Left ventricle myocardium superior (tissue), 1 donor: Measurements from ENCODE around the gene DERL2. TPM values are rescaled to one million over a fixed set of nuclear protein-coding genes. Genes with fewer than 3 reads are reported as not detected.

Experiments used
- ATAC-seq: fragments of 200-7000 bp; cut with Tn5 transposase; one replicate; pipeline ENCODE4 v1.9.1; 2020; ENCODE audit warnings: mild to moderate bottlenecking, moderate library complexity
- DNase-seq: peaks from one replicate; pipeline ENCODE4 v3.0.0-alpha.2; 2020
- intact Hi-C: fragments of 100-400 bp; cut with micrococcal nuclease; formaldehyde crosslinking; loops from one replicate; pipeline ENCODE4 v1.11.0; 2022
- total RNA-seq: library from RNA; stranded (reverse); fragmentation: NEBNext Ultra II Directional; extraction: Animal tissue kit (Norgen Biotek cat#: 25700); gene quantifications from one replicate; pipeline ENCODE4 v1.2.1, GENCODE V29; 2021
- donor health status: DM: no; HTN: yes; CAD: no; lungs with severe emphysema.

Gene DERL2
- total RNA-seq, 1 donor from 2014 or later = 27.0 TPM

- ATAC-seq = no peak
- intact Hi-C loops = no loop called here
- DNase-seq = no peak
Measured at GRCh38 chr17:5508810-5509209, 22.8 kb upstream of the DERL2 start.

- no peak for ATAC-seq
- intact Hi-C loops = no loop called here
- DNase-seq = no peak
Measured at GRCh38 chr17:5506307-5506706, 20.3 kb upstream of the DERL2 start.

- ATAC-seq (no peak), DNase-seq (no peak)
- intact Hi-C loops = no loop called here
Measured at GRCh38 chr17:5502552-5502951, 16.6 kb upstream of the DERL2 start.

GRCh38 chr17:5501685-5502084 is 15.7 kb upstream of the DERL2 start:
- DNase-seq (no peak), ATAC-seq (no peak)
- intact Hi-C loops = no loop called here

- ATAC-seq (peak; percentile 88), DNase-seq (peak; percentile 78)
- intact Hi-C loops = no loop called here
Measured at GRCh38 chr17:5500589-5501391, 14.8 kb upstream of the DERL2 start.

- ATAC-seq = no peak
- intact Hi-C loops = no loop called here
- DNase-seq = no peak
Measured at GRCh38 chr17:5500247-5500588, 14.2 kb upstream of the DERL2 start.

GRCh38 chr17:5499476-5500231 is 13.7 kb upstream of the DERL2 start:
- ATAC-seq (no peak), DNase-seq (no peak)
- intact Hi-C loops = no loop called here

GRCh38 chr17:5492970-5493369 is 7.0 kb upstream of the DERL2 start:
- ATAC-seq (no peak), DNase-seq (no peak)
- intact Hi-C loops = no loop called here

GRCh38 chr17:5488752-5489151 is 2.8 kb upstream of the DERL2 start:
- ATAC-seq = no peak
- DNase-seq = no peak
- intact Hi-C loops = no loop called here

GRCh38 chr17:5486206-5487124 is 487 bp upstream of the DERL2 start, which contains the start of gene MIS12:
Gene MIS12, plus strand, starts transcription at chr17:5486566. Its CDS starts 2,297 bp downstream, at chr17:5488863.
- peak; percentile 97 for DNase-seq
- intact Hi-C loops = no loop called here
- ATAC-seq = peak; percentile 96

- intact Hi-C loops = no loop called here
- no peak for ATAC-seq
- no peak for DNase-seq
Measured at GRCh38 chr17:5481451-5481850, 4.5 kb downstream of the DERL2 start.

GRCh38 chr17:5480962-5481361 is 5.0 kb downstream of the DERL2 start:
- ATAC-seq (no peak), DNase-seq (no peak)
- intact Hi-C loops = no loop called here

- ATAC-seq (no peak), DNase-seq (no peak)
- intact Hi-C loops = no loop called here
Measured at GRCh38 chr17:5478992-5479391, 7.0 kb downstream of the DERL2 start.

- intact Hi-C loops = no loop called here
- ATAC-seq (no peak), DNase-seq (no peak)
Measured at GRCh38 chr17:5473906-5474305, 12.1 kb downstream of the DERL2 start.

- DNase-seq (no peak), ATAC-seq (no peak)
- intact Hi-C loops = no loop called here
Measured at GRCh38 chr17:5472511-5472910, 13.5 kb downstream of the DERL2 start.

GRCh38 chr17:5468075-5468473 is 17.9 kb downstream of the DERL2 start:
- ATAC-seq (peak; percentile 17), DNase-seq (no peak)
- intact Hi-C loops = no loop called here

GRCh38 chr17:5467416-5467815 is 18.6 kb downstream of the DERL2 start:
- ATAC-seq (no peak), DNase-seq (no peak)
- intact Hi-C loops = no loop called here

- intact Hi-C loops = no loop called here
- DNase-seq (no peak), ATAC-seq (no peak)
Measured at GRCh38 chr17:5466295-5466694, 19.7 kb downstream of the DERL2 start.

- DNase-seq (no peak), ATAC-seq (no peak)
- intact Hi-C loops = no loop called here
Measured at GRCh38 chr17:5464717-5465507, 21.1 kb downstream of the DERL2 start.
